ENCODE data around the gene LAMB4. TPM values are rescaled to one million over a fixed set of nuclear protein-coding genes. Genes with fewer than 3 reads are reported as not detected.

LAMB4 gene
- total and polyA plus RNA-seq, 7 donors, result 0.04 to 2.0 (median 0.14) TPM; not detected in 4

DNA sequence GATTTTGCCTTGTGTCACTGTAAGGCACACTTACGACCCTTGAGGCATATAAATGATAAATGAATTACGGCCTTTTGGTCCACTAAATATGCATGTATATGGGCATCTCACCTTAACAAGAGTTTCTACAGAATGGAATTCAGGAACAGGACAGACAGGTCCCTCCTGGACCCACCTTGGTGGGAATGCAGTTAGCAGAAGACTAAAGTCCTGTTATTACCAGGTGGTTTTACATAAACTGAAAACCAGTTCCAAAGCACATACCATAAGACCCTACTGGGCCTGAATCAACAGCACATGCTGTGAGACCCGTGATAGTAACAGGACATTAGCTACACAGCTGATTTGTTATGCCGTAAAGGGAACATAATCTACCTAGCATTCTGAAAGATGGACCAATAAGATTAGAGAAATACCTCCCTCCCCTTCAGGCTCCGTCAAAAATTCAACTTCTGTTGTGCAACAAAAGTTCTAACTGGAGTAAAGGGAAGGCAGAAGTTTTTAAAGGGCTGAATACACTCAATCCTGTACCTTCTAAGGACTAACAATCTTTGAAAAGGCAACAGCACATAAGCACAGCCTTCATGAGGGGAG is 151.2 kb downstream of the LAMB4 start:
- 85 to 91% methylated on average over 5 of the region's 5 CpGs for WGBS, 2 donors
- Histone ChIP-seq H3K4me3 (no peak overlapping the region), H3K36me3 (peaks cover 20 to 76% (median 47%) of the 10 kb centered on the region in 4 donors), H3K4me1 (peaks cover 0 to 30% (median 27%) of the 10 kb centered on the region in 4 donors), H3K27ac (peak overlapping the region in 2 of 4 donors; percentile 9 to 38), H3K9me3 (no peaks in the 10 kb centered on the region), H3K27me3 (no peaks in the 10 kb centered on the region)
- DNase-seq, result no peak
- intact Hi-C loops (cut with DNase I), result no loop called here
- TF ChIP-seq EP300 (IDR thresholded peaks at IDR 0.05) (no peak), POLR2AphosphoS5 (IDR thresholded peaks at IDR 0.05) (no peak), POLR2A (IDR thresholded peaks at IDR 0.05) (no peak)
- TF ChIP-seq, protein P1, sequence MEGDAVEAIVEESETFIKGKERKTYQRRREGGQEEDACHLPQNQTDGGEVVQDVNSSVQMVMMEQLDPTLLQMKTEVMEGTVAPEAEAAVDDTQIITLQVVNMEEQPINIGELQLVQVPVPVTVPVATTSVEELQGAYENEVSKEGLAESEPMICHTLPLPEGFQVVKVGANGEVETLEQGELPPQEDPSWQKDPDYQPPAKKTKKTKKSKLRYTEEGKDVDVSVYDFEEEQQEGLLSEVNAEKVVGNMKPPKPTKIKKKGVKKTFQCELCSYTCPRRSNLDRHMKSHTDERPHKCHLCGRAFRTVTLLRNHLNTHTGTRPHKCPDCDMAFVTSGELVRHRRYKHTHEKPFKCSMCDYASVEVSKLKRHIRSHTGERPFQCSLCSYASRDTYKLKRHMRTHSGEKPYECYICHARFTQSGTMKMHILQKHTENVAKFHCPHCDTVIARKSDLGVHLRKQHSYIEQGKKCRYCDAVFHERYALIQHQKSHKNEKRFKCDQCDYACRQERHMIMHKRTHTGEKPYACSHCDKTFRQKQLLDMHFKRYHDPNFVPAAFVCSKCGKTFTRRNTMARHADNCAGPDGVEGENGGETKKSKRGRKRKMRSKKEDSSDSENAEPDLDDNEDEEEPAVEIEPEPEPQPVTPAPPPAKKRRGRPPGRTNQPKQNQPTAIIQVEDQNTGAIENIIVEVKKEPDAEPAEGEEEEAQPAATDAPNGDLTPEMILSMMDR (IDR thresholded peaks at IDR 0.05), result no peak

DNA sequence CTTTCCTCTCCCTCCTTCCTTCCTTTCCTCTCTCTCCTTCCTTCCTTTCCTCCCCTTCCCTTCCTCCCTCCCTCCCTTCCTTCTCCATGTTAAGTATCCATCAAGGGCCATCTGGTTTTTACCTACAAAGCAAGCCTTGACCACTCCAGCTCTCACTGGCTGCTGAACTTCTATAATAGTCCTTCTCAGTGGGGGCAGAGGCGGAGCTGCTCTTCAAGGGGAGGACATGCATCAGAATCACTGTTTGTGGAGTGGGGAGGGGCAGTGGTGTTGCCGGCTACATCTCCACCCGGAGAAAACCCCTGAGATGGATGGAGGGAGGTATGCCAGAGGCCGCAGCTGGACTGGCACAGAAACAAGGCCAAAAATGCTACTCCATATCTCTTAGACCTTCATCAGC is 153.1 kb downstream of the LAMB4 start:
- intact Hi-C loops (cut with DNase I), result no loop called here
- Histone ChIP-seq H3K36me3 (peaks cover 20 to 89% (median 47%) of the 10 kb centered on the region in 4 donors), H3K4me1 (peaks cover 0 to 30% (median 19%) of the 10 kb centered on the region in 4 donors), H3K9me3 (no peaks in the 10 kb centered on the region), H3K27ac (peak overlapping the region in 3 of 4 donors; percentile 3 to 24 (median 6)), H3K4me3 (no peak overlapping the region), H3K27me3 (no peaks in the 10 kb centered on the region)
- 90 to 93% methylated on average over 4 of the region's 4 CpGs for WGBS, 2 donors
- TF ChIP-seq EP300 (IDR thresholded peaks at IDR 0.05) (no peak), POLR2AphosphoS5 (IDR thresholded peaks at IDR 0.05) (no peak), POLR2A (IDR thresholded peaks at IDR 0.05) (no peak)
- TF ChIP-seq, protein P1 (IDR thresholded peaks at IDR 0.05), result no peak
- DNase-seq, result peak; percentile 48

DNA sequence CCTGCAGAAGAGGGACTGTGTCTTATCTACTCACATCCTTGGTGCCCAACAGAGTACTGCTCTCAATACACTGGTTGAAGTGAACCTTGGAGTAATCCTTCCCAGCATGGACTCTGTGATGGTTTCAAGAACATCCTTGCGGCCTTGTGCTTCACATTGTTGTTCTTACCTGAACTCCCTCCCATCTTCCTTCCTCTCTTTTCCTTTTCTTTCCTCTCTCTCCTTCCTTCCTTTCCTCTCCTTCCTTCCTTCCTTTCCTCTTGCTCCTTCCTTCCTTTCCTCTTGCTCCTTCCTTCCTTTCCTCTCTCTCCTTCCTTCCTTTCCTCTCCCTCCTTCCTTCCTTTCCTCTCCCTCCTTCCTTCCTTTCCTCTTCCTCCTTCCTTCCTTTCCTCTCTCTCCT is 153.5 kb downstream of the LAMB4 start:
- no peak for DNase-seq
- H3K36me3 ChIP-seq, result peaks cover 20 to 91% (median 47%) of the 10 kb centered on the region in 4 donors
- H3K4me3 ChIP-seq, result no peak overlapping the region
- intact Hi-C loops (cut with DNase I), result no loop called here
- H3K27ac ChIP-seq, result peak overlapping the region in 1 of 4 donors; percentile 3
- H3K9me3 ChIP-seq, result no peaks in the 10 kb centered on the region
- peak in 1 of 4 donors; percentile 1 for TF ChIP-seq POLR2AphosphoS5 (IDR thresholded peaks at IDR 0.05)
- no peak for TF ChIP-seq EP300 (IDR thresholded peaks at IDR 0.05)
- TF ChIP-seq POLR2A (IDR thresholded peaks at IDR 0.05), result no peak
- TF ChIP-seq, protein P1 (IDR thresholded peaks at IDR 0.05), result no peak
- H3K4me1 ChIP-seq, result peaks cover 0 to 30% (median 19%) of the 10 kb centered on the region in 4 donors
- no peaks in the 10 kb centered on the region for H3K27me3 ChIP-seq
- 50 to 92% methylated on average over 1 of the region's 1 CpG for WGBS, 2 donors

DNA sequence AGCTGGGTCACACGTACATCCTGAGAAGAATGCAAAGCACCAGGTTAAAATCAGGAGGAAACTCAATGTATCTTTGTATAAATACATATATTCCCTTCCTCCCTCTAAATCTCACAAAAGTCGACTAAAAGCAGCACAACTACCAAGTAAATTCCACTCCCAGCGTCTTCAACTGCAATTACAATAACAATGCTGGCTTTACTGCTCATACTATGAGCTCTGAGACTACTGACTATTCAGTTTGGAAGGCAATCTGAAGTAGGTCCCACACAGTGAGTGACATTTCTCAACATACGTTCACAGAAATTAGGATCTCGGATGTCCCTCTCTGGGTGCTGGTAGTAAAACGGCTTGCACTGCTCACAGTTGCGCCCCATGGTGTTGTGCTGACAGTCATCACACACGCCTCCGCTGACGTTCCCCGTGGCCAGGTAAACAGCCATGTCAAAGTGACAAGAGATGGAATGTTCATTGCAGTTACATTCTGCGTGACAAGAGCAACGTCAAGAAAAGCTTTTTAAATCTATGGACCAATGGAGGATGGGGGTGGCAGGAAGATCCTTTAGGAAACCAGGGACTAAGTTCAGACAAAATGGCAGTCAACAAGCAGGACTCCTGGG is 154.7 kb downstream of the LAMB4 start:
- DNase-seq, result peak; percentile 59
- Histone ChIP-seq H3K27ac (peak overlapping the region in 2 of 4 donors; percentile 8 to 79), H3K4me1 (peaks cover 0 to 30% (median 23%) of the 10 kb centered on the region in 4 donors), H3K27me3 (no peaks in the 10 kb centered on the region), H3K36me3 (peaks cover 20 to 94% (median 47%) of the 10 kb centered on the region in 4 donors), H3K4me3 (no peak overlapping the region), H3K9me3 (no peaks in the 10 kb centered on the region)
- WGBS, 2 donors, result 92% methylated on average over 13 of the region's 13 CpGs
- intact Hi-C loops (cut with DNase I), result no loop called here
- TF ChIP-seq, protein P1 (IDR thresholded peaks at IDR 0.05), result no peak
- TF ChIP-seq POLR2AphosphoS5 (IDR thresholded peaks at IDR 0.05) (no peak), EP300 (IDR thresholded peaks at IDR 0.05) (no peak), POLR2A (IDR thresholded peaks at IDR 0.05) (no peak)
